Epithelial cell of proximal tubule (primary cell): ENCODE measurements around the gene AGXT2. TPM values are rescaled to one million over a fixed set of nuclear protein-coding genes. Genes with fewer than 3 reads are reported as not detected.

Experiments
- DNase-seq: peaks from one replicate; pipeline ENCODE4 v3.0.0-alpha.2; 2011; ENCODE audit warnings: low read depth
- H3K4me3 ChIP-seq: 2 replicates; pipeline ENCODE4 v1.5.1; 2011; ENCODE audit warnings: low read depth, mild to moderate bottlenecking, low read length
- total RNA-seq: library from RNA; depleted of rRNA; stranded (reverse); fragments of >200 nt; gene quantifications from 2 replicates; pipeline ENCODE4 v1.2.3, GENCODE V29; 2015
- TF ChIP-seq, protein P1 (sequence below): conservative IDR thresholded peaks from 2 replicates; pipeline ENCODE4 v1.5.1; 2012; ENCODE audit warnings: low read depth, mild to moderate bottlenecking, low read length

The AGXT2 gene
- total RNA-seq, 1 donor from 2014 or later: not detected

DNA sequence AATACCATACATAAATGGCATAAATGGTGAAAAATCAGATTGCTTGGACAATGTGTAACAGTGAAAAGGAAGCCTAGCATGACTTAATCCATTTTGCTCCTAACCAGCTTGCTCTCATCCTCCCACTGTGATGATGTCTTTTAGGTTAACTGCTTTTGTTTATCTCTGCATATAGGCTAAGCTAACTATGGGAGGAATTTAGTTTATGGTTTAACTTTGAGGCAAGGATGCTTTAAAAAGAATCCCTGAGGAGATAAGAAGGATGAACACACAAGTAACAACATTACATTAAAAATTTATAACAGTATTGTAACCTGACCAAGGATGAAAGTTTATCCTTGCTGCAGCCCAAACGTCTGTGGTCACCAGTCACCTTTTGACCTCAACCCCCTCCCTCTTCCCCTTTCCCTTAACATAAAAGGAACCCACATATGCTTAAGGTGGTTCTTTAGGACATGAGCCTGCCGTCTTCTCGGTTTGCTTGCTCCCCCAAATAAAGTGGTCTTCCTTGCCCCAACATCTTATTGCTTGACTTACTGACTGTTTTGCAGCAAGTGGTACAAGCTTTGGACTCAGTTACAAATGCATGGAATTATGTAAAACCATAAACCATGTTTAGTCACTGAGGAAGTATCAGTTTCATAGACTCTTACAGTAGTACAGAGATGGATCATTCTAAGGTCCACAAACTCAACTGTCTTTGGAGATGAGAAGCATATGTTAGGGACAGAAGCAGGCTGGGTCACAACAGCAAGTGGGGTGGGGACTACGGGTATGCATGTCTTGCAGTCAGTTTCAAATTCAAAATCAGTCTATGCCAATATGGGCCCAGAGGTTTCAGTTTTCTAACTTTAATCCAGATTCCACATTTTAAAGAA lies 31.3 kb downstream of the AGXT2 start:
- DNase-seq: no peak
- TF ChIP-seq, protein P1, sequence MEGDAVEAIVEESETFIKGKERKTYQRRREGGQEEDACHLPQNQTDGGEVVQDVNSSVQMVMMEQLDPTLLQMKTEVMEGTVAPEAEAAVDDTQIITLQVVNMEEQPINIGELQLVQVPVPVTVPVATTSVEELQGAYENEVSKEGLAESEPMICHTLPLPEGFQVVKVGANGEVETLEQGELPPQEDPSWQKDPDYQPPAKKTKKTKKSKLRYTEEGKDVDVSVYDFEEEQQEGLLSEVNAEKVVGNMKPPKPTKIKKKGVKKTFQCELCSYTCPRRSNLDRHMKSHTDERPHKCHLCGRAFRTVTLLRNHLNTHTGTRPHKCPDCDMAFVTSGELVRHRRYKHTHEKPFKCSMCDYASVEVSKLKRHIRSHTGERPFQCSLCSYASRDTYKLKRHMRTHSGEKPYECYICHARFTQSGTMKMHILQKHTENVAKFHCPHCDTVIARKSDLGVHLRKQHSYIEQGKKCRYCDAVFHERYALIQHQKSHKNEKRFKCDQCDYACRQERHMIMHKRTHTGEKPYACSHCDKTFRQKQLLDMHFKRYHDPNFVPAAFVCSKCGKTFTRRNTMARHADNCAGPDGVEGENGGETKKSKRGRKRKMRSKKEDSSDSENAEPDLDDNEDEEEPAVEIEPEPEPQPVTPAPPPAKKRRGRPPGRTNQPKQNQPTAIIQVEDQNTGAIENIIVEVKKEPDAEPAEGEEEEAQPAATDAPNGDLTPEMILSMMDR: no peak
- H3K4me3 ChIP-seq: no peak overlapping the region

DNA sequence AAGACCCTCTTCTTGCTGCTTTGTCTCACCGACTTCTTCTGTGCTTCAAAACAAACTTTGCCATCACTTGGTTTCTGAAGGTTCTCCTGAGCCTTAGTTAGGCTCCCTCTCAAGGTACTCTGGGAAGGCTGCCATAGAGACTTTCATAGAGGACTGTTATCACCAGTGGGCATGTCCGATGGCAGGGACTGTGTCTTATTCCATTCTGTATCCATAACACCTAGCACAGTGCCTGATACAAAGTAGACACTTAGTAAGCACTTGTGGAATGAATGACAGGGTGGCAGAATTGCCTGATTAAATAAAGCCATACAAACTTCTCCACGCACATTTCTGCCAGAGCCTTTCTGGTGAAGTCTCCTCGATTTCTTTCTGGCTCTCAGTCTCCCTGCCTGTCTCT lies 32.7 kb downstream of the AGXT2 start:
- TF ChIP-seq, protein P1: no peak
- no peak for DNase-seq
- H3K4me3 ChIP-seq: no peak overlapping the region

DNA sequence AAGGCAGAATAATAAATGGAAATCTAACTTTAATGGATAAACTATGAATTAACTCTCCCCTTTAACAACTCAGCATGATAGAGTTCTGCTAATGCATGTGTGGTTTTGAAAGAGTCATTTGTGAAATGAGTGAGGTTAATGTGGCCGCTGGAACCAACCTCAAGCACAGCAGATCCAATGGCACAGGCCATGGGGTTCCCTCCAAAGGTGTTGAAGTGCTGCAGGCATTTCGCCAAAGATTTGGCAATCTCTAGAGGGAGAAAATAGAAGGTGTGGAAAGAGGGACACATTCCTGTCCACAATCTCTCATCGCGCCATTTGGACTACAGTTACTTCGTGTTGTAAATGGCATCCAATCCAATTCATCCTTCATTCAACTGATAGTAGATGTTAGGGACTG lies 35.0 kb downstream of the AGXT2 start:
- TF ChIP-seq, protein P1: no peak
- H3K4me3 ChIP-seq: no peak overlapping the region
- DNase-seq: no peak

DNA sequence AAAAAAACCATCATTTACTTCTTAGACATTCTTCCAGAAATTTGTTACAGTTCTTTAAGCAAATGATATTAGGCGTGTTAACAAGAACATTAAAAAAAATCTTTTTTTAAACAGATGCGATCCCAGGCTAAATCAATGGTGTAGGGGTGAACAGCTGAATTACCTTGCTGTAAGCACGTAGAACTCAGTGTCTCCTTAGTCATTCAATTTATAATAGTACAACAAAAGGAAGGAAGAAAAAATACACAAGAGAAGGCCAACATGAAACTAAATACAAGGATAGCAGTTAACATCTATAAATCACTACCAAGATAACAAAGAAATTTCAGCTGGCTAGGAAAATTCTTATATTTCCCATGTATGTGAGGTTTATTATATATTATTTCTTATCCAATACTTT lies 35.4 kb downstream of the AGXT2 start:
- TF ChIP-seq, protein P1: no peak
- no peak overlapping the region for H3K4me3 ChIP-seq
- no peak for DNase-seq

DNA sequence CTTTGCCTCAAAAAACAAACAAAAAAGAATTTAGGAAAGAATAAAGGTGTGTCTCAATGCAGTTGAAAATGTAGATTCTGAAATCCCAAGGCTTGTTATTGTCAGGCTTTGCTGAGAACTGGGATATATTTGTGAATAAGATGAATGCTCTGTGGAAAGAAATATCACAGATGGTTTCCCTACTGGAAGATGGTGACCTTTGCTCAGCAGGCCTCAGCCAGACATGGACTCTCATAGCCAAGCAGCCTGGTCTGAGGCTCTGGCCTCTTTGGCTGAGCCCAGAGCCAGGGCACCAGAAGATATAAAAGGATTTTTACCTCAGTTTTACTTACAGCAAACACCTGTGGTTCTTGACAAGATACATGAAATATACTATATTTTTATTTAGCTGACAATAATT lies 37.1 kb downstream of the AGXT2 start:
- no peak for DNase-seq

DNA sequence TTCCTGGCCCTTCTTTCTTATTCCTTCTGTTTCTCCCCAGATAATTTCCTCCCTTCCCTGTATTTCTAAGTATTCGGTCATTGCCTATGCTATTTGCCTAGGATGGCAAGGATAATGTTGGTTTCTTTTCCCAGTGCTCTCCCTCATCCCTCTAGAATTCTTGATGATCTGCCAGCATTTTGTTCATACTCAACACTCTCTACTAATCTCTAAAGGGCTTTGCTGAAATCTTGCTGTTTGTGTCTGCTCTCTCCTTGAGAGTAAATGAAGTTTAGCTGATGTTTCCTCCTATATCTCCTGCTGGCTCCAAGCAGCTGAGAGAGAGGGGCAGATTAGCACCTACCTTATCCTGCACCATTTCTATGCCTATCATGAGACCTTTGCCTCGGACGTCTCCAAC lies 38.1 kb downstream of the AGXT2 start:
- no peak overlapping the region for H3K4me3 ChIP-seq
- no peak for DNase-seq
- TF ChIP-seq, protein P1: no peak

More for the DNA sequence above, 37.1 kb downstream of the AGXT2 start:
- no peak overlapping the region for H3K4me3 ChIP-seq
- TF ChIP-seq, protein P1: no peak

DNA sequence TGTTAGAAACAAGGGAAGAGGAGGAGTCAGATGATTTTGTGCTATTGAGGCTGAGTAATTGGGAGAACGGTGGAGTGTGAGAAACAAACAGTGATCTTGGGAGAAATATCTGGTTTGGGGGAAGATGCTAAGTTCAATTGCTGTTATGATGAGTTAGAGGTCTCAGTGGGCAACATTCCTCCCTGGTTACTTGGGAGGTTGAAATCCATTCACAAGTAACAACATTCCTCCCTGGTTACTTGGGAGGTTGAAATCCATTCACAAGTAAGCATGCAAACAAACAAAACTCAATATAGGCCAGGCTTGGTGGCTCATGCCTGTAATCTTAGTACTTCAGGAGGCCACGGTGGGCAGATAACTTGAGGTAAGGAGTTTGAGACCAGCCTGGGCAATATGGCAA lies 38.7 kb downstream of the AGXT2 start:
- DNase-seq: no peak

More for the DNA sequence above, 38.7 kb downstream of the AGXT2 start:
- no peak overlapping the region for H3K4me3 ChIP-seq
- TF ChIP-seq, protein P1: no peak
